ENCODE results near the gene PLEKHA6.

PLEKHA6 gene

DNA sequence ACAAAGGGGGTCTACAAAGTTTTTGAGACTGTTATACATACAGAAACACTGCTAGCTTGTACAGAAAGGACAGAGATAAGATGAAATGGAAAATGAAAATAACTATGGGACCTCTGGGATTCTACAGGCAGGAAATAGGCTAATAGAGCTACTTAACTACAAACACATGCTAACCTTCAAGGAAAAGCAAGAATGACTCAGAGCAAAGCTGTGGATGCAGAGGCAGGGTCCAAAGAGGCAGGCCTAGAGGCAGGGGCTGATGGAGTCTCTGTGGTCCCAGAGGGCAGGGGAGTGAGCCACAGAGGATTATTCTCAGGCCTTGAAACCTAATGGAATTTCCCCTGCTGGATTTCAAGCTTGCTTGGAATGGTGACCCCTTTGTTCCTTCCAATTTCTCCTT, 127.2 kb downstream of the PLEKHA6 start (continued):
- TF ChIP-seq GLIS3 (CRISPR knock-in tag; IDR thresholded peaks at IDR 0.05): no peak
- TF ChIP-seq OSR1 (CRISPR knock-in tag; IDR thresholded peaks at IDR 0.05): no peak
- no peak for TF ChIP-seq RARB (CRISPR knock-in tag; IDR thresholded peaks at IDR 0.05)
- no peak for TF ChIP-seq ZC3H10 (CRISPR knock-in tag; IDR thresholded peaks at IDR 0.05)
- TF ChIP-seq, protein P1, sequence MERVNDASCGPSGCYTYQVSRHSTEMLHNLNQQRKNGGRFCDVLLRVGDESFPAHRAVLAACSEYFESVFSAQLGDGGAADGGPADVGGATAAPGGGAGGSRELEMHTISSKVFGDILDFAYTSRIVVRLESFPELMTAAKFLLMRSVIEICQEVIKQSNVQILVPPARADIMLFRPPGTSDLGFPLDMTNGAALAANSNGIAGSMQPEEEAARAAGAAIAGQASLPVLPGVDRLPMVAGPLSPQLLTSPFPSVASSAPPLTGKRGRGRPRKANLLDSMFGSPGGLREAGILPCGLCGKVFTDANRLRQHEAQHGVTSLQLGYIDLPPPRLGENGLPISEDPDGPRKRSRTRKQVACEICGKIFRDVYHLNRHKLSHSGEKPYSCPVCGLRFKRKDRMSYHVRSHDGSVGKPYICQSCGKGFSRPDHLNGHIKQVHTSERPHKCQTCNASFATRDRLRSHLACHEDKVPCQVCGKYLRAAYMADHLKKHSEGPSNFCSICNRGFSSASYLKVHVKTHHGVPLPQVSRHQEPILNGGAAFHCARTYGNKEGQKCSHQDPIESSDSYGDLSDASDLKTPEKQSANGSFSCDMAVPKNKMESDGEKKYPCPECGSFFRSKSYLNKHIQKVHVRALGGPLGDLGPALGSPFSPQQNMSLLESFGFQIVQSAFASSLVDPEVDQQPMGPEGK (CRISPR knock-in tag; IDR thresholded peaks at IDR 0.05; ENCODE audit: borderline replicate concordance): no peak
- no peak for TF ChIP-seq CSDC2 (CRISPR knock-in tag; IDR thresholded peaks at IDR 0.05)

GRCh38 chr1:204230211-204230610, 129.5 kb downstream of the PLEKHA6 start:
- TF ChIP-seq, protein P2, sequence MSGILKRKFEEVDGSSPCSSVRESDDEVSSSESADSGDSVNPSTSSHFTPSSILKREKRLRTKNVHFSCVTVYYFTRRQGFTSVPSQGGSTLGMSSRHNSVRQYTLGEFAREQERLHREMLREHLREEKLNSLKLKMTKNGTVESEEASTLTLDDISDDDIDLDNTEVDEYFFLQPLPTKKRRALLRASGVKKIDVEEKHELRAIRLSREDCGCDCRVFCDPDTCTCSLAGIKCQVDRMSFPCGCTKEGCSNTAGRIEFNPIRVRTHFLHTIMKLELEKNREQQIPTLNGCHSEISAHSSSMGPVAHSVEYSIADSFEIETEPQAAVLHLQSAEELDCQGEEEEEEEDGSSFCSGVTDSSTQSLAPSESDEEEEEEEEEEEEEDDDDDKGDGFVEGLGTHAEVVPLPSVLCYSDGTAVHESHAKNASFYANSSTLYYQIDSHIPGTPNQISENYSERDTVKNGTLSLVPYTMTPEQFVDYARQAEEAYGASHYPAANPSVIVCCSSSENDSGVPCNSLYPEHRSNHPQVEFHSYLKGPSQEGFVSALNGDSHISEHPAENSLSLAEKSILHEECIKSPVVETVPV (CRISPR knock-in tag; IDR thresholded peaks at IDR 0.05): no peak

DNA sequence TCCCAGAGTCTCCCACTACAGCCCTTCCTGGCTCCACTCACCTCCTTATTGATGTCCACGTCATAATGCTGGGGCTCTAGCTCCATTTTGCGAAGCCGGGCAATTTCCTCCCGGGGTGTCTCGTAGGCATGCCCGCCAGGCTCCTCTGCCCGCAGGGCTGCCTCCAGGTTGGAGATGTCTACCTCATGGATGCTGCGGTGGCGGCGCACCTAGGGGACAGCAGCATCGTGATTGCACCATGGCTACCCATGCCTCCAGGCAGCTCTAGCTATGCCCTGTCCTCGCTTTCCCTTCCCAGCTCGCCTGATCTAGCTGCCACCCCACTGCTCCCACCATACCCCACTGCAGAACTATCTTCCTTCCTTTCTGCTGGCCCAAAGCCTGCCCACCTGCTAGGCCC, 130.8 kb downstream of the PLEKHA6 start:
- no peak for ATAC-seq
- TF ChIP-seq ZNF565 (CRISPR knock-in tag; conservative IDR thresholded peaks at IDR 0.05; ENCODE audit: low read depth) (no peak), ZFP3 (CRISPR knock-in tag; IDR thresholded peaks at IDR 0.05) (no peak), CSDC2 (CRISPR knock-in tag; IDR thresholded peaks at IDR 0.05) (no peak), ZNF8 (CRISPR knock-in tag; IDR thresholded peaks at IDR 0.05) (no peak), ZC3H10 (CRISPR knock-in tag; IDR thresholded peaks at IDR 0.05) (no peak), GLIS3 (CRISPR knock-in tag; IDR thresholded peaks at IDR 0.05) (no peak), OSR1 (CRISPR knock-in tag; IDR thresholded peaks at IDR 0.05) (no peak), TCF4 (CRISPR knock-in tag; IDR thresholded peaks at IDR 0.05; ENCODE audit: borderline replicate concordance) (no peak), ZFP30 (CRISPR knock-in tag; IDR thresholded peaks at IDR 0.05) (no peak), POU6F1 (CRISPR knock-in tag; IDR thresholded peaks at IDR 0.05; ENCODE audit: borderline replicate concordance, low read depth) (no peak), ISL1 (CRISPR knock-in tag; IDR thresholded peaks at IDR 0.05) (no peak), RARB (CRISPR knock-in tag; IDR thresholded peaks at IDR 0.05) (no peak), CREB5 (CRISPR knock-in tag; IDR thresholded peaks at IDR 0.05; ENCODE audit: low read depth) (no peak), PPARA (CRISPR knock-in tag; IDR thresholded peaks at IDR 0.05; ENCODE audit: borderline replicate concordance) (no peak), ZNF70 (CRISPR knock-in tag; IDR thresholded peaks at IDR 0.05) (no peak), ARNTL (CRISPR knock-in tag; IDR thresholded peaks at IDR 0.05; ENCODE audit: borderline replicate concordance, low read depth) (no peak), BACH2 (CRISPR knock-in tag; IDR thresholded peaks at IDR 0.05; ENCODE audit: borderline replicate concordance) (no peak)
- TF ChIP-seq, protein P1 (CRISPR knock-in tag; IDR thresholded peaks at IDR 0.05; ENCODE audit: borderline replicate concordance): no peak

More at GRCh38 chr1:204230211-204230610, 129.5 kb downstream of the PLEKHA6 start:
- ATAC-seq: no peak

DNA sequence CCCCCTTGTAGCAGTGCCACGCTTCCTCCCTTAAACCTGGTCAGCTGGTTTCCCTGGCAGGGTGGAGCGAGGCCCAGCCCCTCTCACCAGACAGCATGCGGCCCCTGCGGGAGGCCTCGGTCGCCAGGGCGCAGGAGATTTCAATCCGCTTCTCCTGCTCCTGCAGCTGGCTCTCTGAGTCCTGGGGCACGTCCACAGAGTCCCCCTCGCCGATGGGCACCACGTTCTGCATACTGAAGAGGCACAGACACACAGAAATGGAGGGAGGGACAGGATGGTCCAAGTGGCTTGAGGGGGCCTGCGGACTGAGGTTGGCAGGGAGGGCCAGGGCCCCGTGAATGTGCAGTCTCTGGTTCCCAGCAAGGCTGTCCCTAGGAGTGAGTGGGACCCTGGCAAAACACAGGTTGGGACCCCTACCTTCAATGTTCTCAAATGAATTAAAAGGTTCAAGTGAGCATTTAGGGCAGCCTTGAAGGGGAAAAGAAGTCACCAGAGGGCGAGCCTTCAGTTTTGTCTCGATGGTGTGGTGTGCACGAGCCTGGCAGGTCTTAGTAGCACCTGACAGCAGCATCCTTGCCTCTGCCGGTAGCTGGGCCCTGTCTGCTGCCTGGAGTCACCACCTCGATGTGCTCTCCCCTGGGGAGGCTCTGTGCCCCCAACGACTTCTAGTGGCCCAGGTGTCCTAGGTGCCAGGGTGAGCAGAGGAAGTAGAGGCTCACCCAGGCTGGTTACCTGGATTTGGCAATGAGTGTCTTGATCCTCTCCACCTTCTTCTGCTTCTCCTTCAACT, 131.5 kb downstream of the PLEKHA6 start:
- no peak for ATAC-seq
- no peak for TF ChIP-seq CREB5 (CRISPR knock-in tag; IDR thresholded peaks at IDR 0.05; ENCODE audit: low read depth)
- no peak for TF ChIP-seq PPARA (CRISPR knock-in tag; IDR thresholded peaks at IDR 0.05; ENCODE audit: borderline replicate concordance)
- TF ChIP-seq SNAI2 (CRISPR knock-in tag; IDR thresholded peaks at IDR 0.05): no peak
- TF ChIP-seq TCF4 (CRISPR knock-in tag; IDR thresholded peaks at IDR 0.05; ENCODE audit: borderline replicate concordance): no peak
- TF ChIP-seq ZC3H10 (CRISPR knock-in tag; IDR thresholded peaks at IDR 0.05): no peak
- no peak for TF ChIP-seq ESRRG (CRISPR knock-in tag; IDR thresholded peaks at IDR 0.05)
- no peak for TF ChIP-seq ZFP30 (CRISPR knock-in tag; IDR thresholded peaks at IDR 0.05)
- no peak for TF ChIP-seq BACH2 (CRISPR knock-in tag; IDR thresholded peaks at IDR 0.05; ENCODE audit: borderline replicate concordance)
- no peak for TF ChIP-seq TOX (CRISPR knock-in tag; IDR thresholded peaks at IDR 0.05; ENCODE audit: borderline replicate concordance)
- no peak for TF ChIP-seq TSHZ2 (CRISPR knock-in tag; IDR thresholded peaks at IDR 0.05)
